SK-N-SH treated with all-trans-retinoic acid at 6 μM for 48 hours (cell line): Measurements from ENCODE around the gene SMAD3.

Experiments used
- ATAC-seq: fragments of 200-7000 bp; cut with Tn5 transposase; 3 replicates; pipeline ENCODE4 v1.9.1; 2020; ENCODE audit warnings: mild to moderate bottlenecking, moderate library complexity
- BACH2 ChIP-seq: fragments of 250-450 bp; sonication (Bioruptor Pico); IDR thresholded peaks from 2 replicates; pipeline ENCODE4 v1.9.0; 2021; ENCODE audit warnings: mild to moderate bottlenecking, borderline replicate concordance
- CSDC2 ChIP-seq: fragments of 250-450 bp; sonication (Bioruptor Pico); IDR thresholded peaks from 2 replicates; pipeline ENCODE4 v1.5.0; 2020; ENCODE audit warnings: mild to moderate bottlenecking, moderate library complexity
- CSRNP3 ChIP-seq: fragments of 250-450 bp; sonication (Bioruptor Pico); IDR thresholded peaks from 2 replicates; pipeline ENCODE4 v1.5.1; 2021; ENCODE audit warnings: mild to moderate bottlenecking, moderate library complexity
- ESRRG ChIP-seq: fragments of 250-450 bp; sonication (Bioruptor Pico); IDR thresholded peaks from 2 replicates; pipeline ENCODE4 v1.6.1; 2021; ENCODE audit warnings: mild to moderate bottlenecking
- ISL1 ChIP-seq: fragments of 250-450 bp; sonication (Bioruptor Pico); IDR thresholded peaks from 2 replicates; pipeline ENCODE4 v2.1.2; 2022; ENCODE audit warnings: mild to moderate bottlenecking, moderate library complexity
- OSR1 ChIP-seq: fragments of 250-450 bp; sonication (Bioruptor Pico); IDR thresholded peaks from 2 replicates; pipeline ENCODE4 v1.8.0; 2022; ENCODE audit warnings: moderate library complexity, mild to moderate bottlenecking, inconsistent platforms
- PPARA ChIP-seq: fragments of 250-450 bp; sonication (Bioruptor Pico); IDR thresholded peaks from 2 replicates; pipeline ENCODE4 v1.5.0; 2020; ENCODE audit warnings: mild to moderate bottlenecking, borderline replicate concordance
- SNAI2 ChIP-seq: fragments of 250-450 bp; sonication (Bioruptor Pico); IDR thresholded peaks from 2 replicates; pipeline ENCODE4 v1.5.0; 2020; ENCODE audit warnings: mild to moderate bottlenecking, moderate library complexity
- TOX ChIP-seq: fragments of 250-450 bp; sonication (Bioruptor Pico); IDR thresholded peaks from 2 replicates; pipeline ENCODE4 v1.8.0; 2021; ENCODE audit warnings: mild to moderate bottlenecking, moderate library complexity, borderline replicate concordance
- TSHZ2 ChIP-seq: fragments of 250-450 bp; sonication (Bioruptor Pico); IDR thresholded peaks from 2 replicates; pipeline ENCODE4 v1.5.0; 2020; ENCODE audit warnings: mild to moderate bottlenecking, moderate library complexity
- ZC3H10 ChIP-seq: fragments of 250-450 bp; sonication (Bioruptor Pico); IDR thresholded peaks from 2 replicates; pipeline ENCODE4 v1.5.1; 2021; ENCODE audit warnings: mild to moderate bottlenecking, moderate library complexity
- ZFP3 ChIP-seq: fragments of 250-450 bp; sonication (Bioruptor Pico); IDR thresholded peaks from 2 replicates; pipeline ENCODE4 v1.5.0; 2020; ENCODE audit warnings: mild to moderate bottlenecking, moderate library complexity
- ZFP30 ChIP-seq: fragments of 450-650 bp; formaldehyde crosslinking; IDR thresholded peaks from 2 replicates; pipeline ENCODE4 v1.5.0; 2022; ENCODE audit warnings: mild to moderate bottlenecking, moderate library complexity
- ZNF565 ChIP-seq: fragments of 450-650 bp; formaldehyde crosslinking; conservative IDR thresholded peaks from 2 replicates; pipeline ENCODE4 v1.5.0; 2020; ENCODE audit warnings: low read depth, mild to moderate bottlenecking, moderate library complexity
- ZNF8 ChIP-seq: fragments of 450-650 bp; formaldehyde crosslinking; IDR thresholded peaks from 2 replicates; pipeline ENCODE4 v1.5.0; 2020; ENCODE audit warnings: mild to moderate bottlenecking, moderate library complexity
- TF ChIP-seq, protein P1 (sequence below): fragments of 250-450 bp; sonication (Bioruptor Pico); IDR thresholded peaks from 2 replicates; pipeline ENCODE4 v1.8.0; 2020; ENCODE audit warnings: mild to moderate bottlenecking, moderate library complexity, borderline replicate concordance
- TF ChIP-seq, protein P2 (sequence below): fragments of 250-450 bp; sonication (Bioruptor Pico); IDR thresholded peaks from 2 replicates; pipeline ENCODE4 v1.5.1; 2020; ENCODE audit warnings: low read depth, mild to moderate bottlenecking, moderate library complexity

The SMAD3 gene

GRCh38 chr15:67086637-67086914 lies 21.2 kb downstream of the SMAD3 start (continued):
- TF ChIP-seq, protein P1, sequence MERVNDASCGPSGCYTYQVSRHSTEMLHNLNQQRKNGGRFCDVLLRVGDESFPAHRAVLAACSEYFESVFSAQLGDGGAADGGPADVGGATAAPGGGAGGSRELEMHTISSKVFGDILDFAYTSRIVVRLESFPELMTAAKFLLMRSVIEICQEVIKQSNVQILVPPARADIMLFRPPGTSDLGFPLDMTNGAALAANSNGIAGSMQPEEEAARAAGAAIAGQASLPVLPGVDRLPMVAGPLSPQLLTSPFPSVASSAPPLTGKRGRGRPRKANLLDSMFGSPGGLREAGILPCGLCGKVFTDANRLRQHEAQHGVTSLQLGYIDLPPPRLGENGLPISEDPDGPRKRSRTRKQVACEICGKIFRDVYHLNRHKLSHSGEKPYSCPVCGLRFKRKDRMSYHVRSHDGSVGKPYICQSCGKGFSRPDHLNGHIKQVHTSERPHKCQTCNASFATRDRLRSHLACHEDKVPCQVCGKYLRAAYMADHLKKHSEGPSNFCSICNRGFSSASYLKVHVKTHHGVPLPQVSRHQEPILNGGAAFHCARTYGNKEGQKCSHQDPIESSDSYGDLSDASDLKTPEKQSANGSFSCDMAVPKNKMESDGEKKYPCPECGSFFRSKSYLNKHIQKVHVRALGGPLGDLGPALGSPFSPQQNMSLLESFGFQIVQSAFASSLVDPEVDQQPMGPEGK (CRISPR knock-in tag), result no peak
- no peak for TF ChIP-seq ZC3H10 (CRISPR knock-in tag)

- ATAC-seq, result no peak
- TF ChIP-seq ZNF565 (CRISPR knock-in tag) (no peak), ZNF8 (CRISPR knock-in tag) (no peak), ZC3H10 (CRISPR knock-in tag) (no peak), TSHZ2 (CRISPR knock-in tag) (no peak), OSR1 (no peak), ISL1 (CRISPR knock-in tag) (0 out of 2 replicates have a peak, but pooled peaks have one; percentile 10)
Observed at GRCh38 chr15:67087507-67088172, 22.2 kb downstream of the SMAD3 start.

DNA sequence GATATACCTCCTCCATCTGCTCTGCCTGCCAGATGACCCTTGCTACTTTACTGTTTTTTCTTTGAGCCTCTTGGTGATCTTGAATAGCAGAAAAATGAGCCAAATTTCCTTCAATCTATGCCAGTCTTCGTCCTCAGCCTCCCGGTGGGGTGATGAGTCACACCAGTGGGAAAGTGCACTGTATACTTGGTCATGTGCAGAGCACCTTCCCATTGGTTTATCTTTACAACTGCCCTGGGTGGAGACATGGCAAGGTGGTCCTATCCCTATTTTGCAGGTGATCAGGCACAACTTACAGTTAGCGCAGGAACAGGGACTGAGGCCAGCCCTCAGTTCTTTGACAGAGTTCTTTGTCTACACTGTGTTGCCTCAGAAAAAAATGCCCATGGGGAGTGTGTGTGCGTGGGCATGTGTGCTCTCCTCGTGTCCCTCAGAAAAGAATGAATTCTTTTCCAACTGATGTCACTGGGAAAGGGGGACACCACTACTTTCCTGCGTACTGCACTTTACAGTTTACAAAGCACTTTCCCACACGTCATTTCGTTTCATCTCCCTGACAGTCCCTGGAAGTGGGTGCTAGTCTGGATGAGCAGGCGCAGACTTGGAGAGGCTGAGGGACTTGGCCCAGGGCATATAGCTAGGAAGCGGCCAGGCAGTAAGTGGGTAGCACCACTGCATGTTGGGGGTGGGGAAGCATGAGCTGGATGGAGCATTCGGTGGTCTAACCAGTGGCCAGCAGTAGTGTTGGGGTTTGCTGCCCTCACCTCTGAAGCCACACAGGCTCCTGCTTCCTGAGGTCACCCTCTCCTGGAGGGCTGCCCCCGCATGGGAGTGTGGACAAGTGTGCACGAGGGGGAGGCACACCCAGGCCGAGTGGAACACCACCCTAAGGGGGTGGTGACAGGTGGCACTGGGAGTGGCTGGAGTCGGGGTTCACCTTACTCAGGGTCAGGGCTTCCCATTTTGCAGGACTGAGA lies 24.1 kb downstream of the SMAD3 start:
- no peak; the same call in 2 of the 3 replicates for ATAC-seq
- TF ChIP-seq PPARA (no peak), ZFP3 (CRISPR knock-in tag) (no peak), OSR1 (0 out of 2 replicates have a peak, but pooled peaks have one; percentile 34), TOX (CRISPR knock-in tag) (no peak), SNAI2 (peak; percentile 61; the same call in 1 of the 2 replicates), ZFP30 (CRISPR knock-in tag) (no peak), CSDC2 (CRISPR knock-in tag) (no peak), BACH2 (CRISPR knock-in tag) (no peak), ESRRG (CRISPR knock-in tag) (no peak), TSHZ2 (CRISPR knock-in tag) (no peak), ZC3H10 (CRISPR knock-in tag) (peak; percentile 49; the same call in 1 of the 2 replicates), ZNF8 (CRISPR knock-in tag) (no peak), CSRNP3 (CRISPR knock-in tag) (no peak)
- TF ChIP-seq, protein P2, sequence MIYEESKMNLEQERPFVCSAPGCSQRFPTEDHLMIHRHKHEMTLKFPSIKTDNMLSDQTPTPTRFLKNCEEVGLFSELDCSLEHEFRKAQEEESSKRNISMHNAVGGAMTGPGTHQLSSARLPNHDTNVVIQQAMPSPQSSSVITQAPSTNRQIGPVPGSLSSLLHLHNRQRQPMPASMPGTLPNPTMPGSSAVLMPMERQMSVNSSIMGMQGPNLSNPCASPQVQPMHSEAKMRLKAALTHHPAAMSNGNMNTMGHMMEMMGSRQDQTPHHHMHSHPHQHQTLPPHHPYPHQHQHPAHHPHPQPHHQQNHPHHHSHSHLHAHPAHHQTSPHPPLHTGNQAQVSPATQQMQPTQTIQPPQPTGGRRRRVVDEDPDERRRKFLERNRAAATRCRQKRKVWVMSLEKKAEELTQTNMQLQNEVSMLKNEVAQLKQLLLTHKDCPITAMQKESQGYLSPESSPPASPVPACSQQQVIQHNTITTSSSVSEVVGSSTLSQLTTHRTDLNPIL, result no peak
- TF ChIP-seq, protein P1 (CRISPR knock-in tag), result no peak
- TF ChIP-seq, all 23 proteins: peak for 3
